ENCODE measurements around the gene ANXA2R. TPM values are rescaled to one million over a fixed set of nuclear protein-coding genes. Genes with fewer than 3 reads are reported as not detected.
A peak's percentile ranks its signal among the peaks of the same experiment; 100 is the strongest.

Gene ANXA2R
- total RNA-seq, 1 donor from 2014 or later: 1.4 TPM

GRCh38 chr5:43000914-43001313, 39.2 kb downstream of the ANXA2R start:
- DNase-seq (ENCODE audit: low spot score in 2 of 2, unreplicated experiment in 2 of 2): no peak
- TF ChIP-seq CTCF (IDR thresholded peaks at IDR 0.05; ENCODE audit: unreplicated experiment): no peak
- Mint-ChIP-seq H3K27me3 (ENCODE audit: low read depth) (peaks cover 56% of the 10 kb centered on the region), H3K4me3 (peak overlapping the region; percentile 38), H3K27ac (no peak overlapping the region), H3K9me3 (no peaks in the 10 kb centered on the region), H3K36me3 (no peaks in the 10 kb centered on the region), H3K4me1 (peaks cover 12% of the 10 kb centered on the region)

GRCh38 chr5:43000111-43000840, 39.8 kb downstream of the ANXA2R start:
- Mint-ChIP-seq H3K4me3 (peak overlapping the region; percentile 68), H3K36me3 (no peaks in the 10 kb centered on the region), H3K9me3 (no peaks in the 10 kb centered on the region), H3K4me1 (peaks cover 12% of the 10 kb centered on the region), H3K27me3 (ENCODE audit: low read depth) (peaks cover 60% of the 10 kb centered on the region), H3K27ac (peak overlapping the region; percentile 10)
- peak in 1 of 2 experiments; percentile 67 for DNase-seq (ENCODE audit: low spot score in 2 of 2, unreplicated experiment in 2 of 2)
- no peak for TF ChIP-seq CTCF (IDR thresholded peaks at IDR 0.05; ENCODE audit: unreplicated experiment)

GRCh38 chr5:42995360-42995751, 44.8 kb downstream of the ANXA2R start:
- H3K4me3 Mint-ChIP-seq: peak overlapping the region; percentile 68
- peaks cover 89% of the 10 kb centered on the region for H3K27me3 Mint-ChIP-seq (ENCODE audit: low read depth)
- H3K9me3 Mint-ChIP-seq: no peaks in the 10 kb centered on the region
- H3K36me3 Mint-ChIP-seq: no peaks in the 10 kb centered on the region
- no peak for TF ChIP-seq CTCF (IDR thresholded peaks at IDR 0.05; ENCODE audit: unreplicated experiment)
- DNase-seq (ENCODE audit: low spot score in 2 of 2, unreplicated experiment in 2 of 2): no peak
- H3K27ac Mint-ChIP-seq: no peak overlapping the region
- peaks cover 19% of the 10 kb centered on the region for H3K4me1 Mint-ChIP-seq

- DNase-seq (ENCODE audit: low spot score in 2 of 2, unreplicated experiment in 2 of 2): peak in 1 of 2 experiments; percentile 88
- Mint-ChIP-seq H3K27ac (peak overlapping the region; percentile 56), H3K4me3 (peak overlapping the region; percentile 68), H3K9me3 (peaks cover 4% of the 10 kb centered on the region), H3K36me3 (no peaks in the 10 kb centered on the region), H3K4me1 (peaks cover 13% of the 10 kb centered on the region), H3K27me3 (ENCODE audit: low read depth) (peaks cover 89% of the 10 kb centered on the region)
- TF ChIP-seq CTCF (IDR thresholded peaks at IDR 0.05; ENCODE audit: unreplicated experiment): peak; percentile 92
Measured at GRCh38 chr5:42994555-42995359, 45.4 kb downstream of the ANXA2R start.

- TF ChIP-seq CTCF (IDR thresholded peaks at IDR 0.05; ENCODE audit: unreplicated experiment): no peak
- Mint-ChIP-seq H3K4me1 (peaks cover 12% of the 10 kb centered on the region), H3K27me3 (ENCODE audit: low read depth) (peaks cover 89% of the 10 kb centered on the region), H3K4me3 (peak overlapping the region; percentile 68), H3K27ac (peak overlapping the region; percentile 82), H3K36me3 (no peaks in the 10 kb centered on the region), H3K9me3 (peaks cover 8% of the 10 kb centered on the region)
- DNase-seq (ENCODE audit: low spot score in 2 of 2, unreplicated experiment in 2 of 2): no peak
Measured at GRCh38 chr5:42994246-42994554, 45.9 kb downstream of the ANXA2R start.

Data from mesothelial cell of epicardium (in vitro differentiated cells).